Duodenal mucosa (tissue), 2 donors: ENCODE measurements around the gene GTF2A2.

Experiments used
- H3K27ac ChIP-seq: one replicate; pipeline ENCODE4 v1.7.0; 2013; ENCODE audit warnings: low read depth, low read length
- H3K27me3 ChIP-seq, 2 donors: one replicate each; pipeline ENCODE4 v1.7.0; 2013; ENCODE audit warnings: low read length in 2 of 2, control low read depth in 1 of 2; ENCODE audit not compliant: insufficient read depth in 2 of 2, control insufficient read depth in 1 of 2
- H3K36me3 ChIP-seq, 2 donors: one replicate each; pipeline ENCODE4 v1.7.0; 2013; ENCODE audit warnings: low read length in 2 of 2, control low read depth in 1 of 2; ENCODE audit not compliant: insufficient read depth in 2 of 2, control insufficient read depth in 1 of 2
- H3K4me1 ChIP-seq, 2 donors: one replicate each; pipeline ENCODE4 v1.7.0; 2013; ENCODE audit warnings: low read length in 2 of 2, control low read depth in 1 of 2; ENCODE audit not compliant: insufficient read depth in 2 of 2, control insufficient read depth in 1 of 2
- H3K4me3 ChIP-seq, 2 donors: one replicate each; pipeline ENCODE4 v1.7.0; 2013; ENCODE audit warnings: low read length in 2 of 2, low read depth in 1 of 2
- H3K9ac ChIP-seq, 2 donors: one replicate each; pipeline ENCODE4 v1.7.0; 2013; ENCODE audit warnings: low read length in 2 of 2, low read depth in 1 of 2
- H3K9me3 ChIP-seq, 2 donors: one replicate each; pipeline ENCODE4 v1.7.0; 2013; ENCODE audit warnings: low read length in 2 of 2, control low read depth in 1 of 2; ENCODE audit not compliant: control insufficient read depth in 1 of 2

Gene GTF2A2

DNA sequence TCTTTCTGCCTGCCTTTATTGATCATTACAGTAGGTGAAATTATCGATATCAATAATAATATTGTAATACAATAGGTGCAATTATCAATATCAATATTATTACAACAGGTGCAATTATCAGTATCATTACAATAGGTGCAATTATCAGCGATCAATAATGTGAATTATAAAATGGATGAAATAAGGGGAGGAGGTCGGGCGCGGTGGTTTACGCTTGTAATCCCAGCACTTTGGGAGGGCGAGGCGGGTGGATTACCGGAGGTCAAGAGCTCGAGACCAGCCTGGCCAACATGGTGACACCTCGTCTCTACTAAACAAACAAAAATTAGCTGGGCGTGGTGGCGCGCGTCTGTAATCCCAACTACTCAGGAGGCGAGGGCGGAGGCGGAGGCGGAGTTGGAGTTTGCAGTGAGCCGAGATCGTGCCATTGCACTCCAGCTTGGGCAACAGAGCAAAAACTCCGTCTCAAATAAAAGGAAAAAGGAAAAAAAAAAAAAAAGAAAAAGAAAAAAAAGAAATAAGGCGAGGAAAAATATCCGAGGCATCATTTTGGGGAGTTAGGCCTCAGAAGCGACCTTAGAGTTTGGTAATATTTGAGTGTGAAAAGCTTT lies 32.4 kb upstream of the GTF2A2 start:
- no peaks in the 10 kb centered on the region for H3K27me3 ChIP-seq
- peak overlapping the region; percentile 95 to 96 for H3K4me3 ChIP-seq
- H3K9me3 ChIP-seq, result no peaks in the 10 kb centered on the region
- H3K36me3 ChIP-seq, result no peaks in the 10 kb centered on the region
- peaks cover 36 to 37% of the 10 kb centered on the region in 2 donors for H3K4me1 ChIP-seq
- H3K9ac ChIP-seq, result peak overlapping the region; percentile 28 to 99
- peak overlapping the region; percentile 84 for H3K27ac ChIP-seq

DNA sequence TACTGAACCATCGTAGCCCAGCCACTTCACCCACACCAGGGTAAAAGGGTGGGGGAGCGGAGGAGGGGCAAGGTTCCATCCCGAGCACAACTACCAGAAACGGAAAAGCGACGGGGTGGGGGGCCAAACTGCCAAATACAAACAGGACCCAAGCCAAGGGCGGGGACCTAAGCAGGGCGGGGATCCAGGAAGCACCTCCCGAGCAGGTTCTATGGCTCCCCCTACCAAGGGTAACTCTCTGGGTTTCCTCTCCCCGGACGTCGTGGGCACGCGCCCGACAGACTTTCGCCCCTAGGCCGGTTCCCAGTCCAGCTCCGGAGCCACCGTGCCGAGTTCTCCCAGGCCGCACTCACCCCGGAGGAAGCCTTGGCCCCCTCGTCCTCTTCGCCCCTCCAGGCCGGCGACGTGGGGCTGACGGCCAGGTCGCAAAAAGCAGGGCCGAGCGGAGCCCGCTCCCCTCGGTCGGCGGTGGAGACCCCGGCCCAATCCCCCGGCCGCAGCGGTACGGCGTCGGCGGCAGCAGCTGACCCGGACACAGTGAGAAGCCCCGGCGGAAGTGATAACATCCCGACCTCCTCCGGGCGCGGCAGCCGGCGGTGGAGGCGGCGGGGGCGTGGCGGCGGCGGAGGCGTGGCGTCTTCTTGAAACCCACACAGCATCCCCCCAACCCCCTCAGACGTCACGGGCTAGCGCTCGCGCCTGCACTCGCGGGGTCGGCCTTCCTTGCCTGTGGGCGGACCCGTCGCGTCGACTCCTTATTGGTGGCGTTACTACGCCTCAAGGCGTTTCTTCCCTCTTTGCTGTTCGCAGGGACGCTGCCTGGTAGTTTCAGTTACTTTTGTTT lies 31.7 kb upstream of the GTF2A2 start, which contains the start of gene BNIP2:
Gene BNIP2, minus strand, starts transcription at position 539 of the 844 bp plus-strand sequence. CDS start 6,863 bp downstream, outside the sequence.
- peak within 1 kb of the TSS; percentile 95 to 96 for H3K4me3 ChIP-seq
- peak within 1 kb of the TSS; percentile 95 to 99 for H3K9ac ChIP-seq
- H3K27ac ChIP-seq, result peak within 1 kb of the TSS; percentile 100
- no peaks in the 10 kb centered on the region for H3K9me3 ChIP-seq
- H3K4me1 ChIP-seq, result peaks cover 37 to 40% of the 10 kb centered on the region in 2 donors
- no peaks in the 10 kb centered on the region for H3K27me3 ChIP-seq
- no peaks in the 10 kb centered on the region for H3K36me3 ChIP-seq

DNA sequence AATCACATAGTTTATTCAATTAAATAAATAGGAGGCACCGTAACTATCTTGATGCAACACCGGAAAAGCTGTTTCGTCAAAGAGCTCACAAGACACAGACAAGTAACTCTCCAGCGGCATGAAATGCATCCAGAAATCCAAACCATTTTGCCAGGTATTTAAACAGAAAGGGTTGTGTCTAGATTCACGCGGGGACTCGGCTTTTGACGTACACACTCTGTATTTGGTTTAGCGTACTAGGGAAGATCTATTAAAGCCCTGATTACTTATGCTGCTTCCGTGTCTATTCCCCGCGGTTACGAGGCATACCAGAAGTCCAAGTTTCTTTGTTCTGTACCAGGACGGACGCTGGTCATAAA lies 31.1 kb upstream of the GTF2A2 start:
- no peaks in the 10 kb centered on the region for H3K27me3 ChIP-seq
- peak overlapping the region; percentile 95 to 96 for H3K4me3 ChIP-seq
- peaks cover 37 to 40% of the 10 kb centered on the region in 2 donors for H3K4me1 ChIP-seq
- H3K9ac ChIP-seq, result peak overlapping the region; percentile 95 to 99
- peak overlapping the region; percentile 100 for H3K27ac ChIP-seq
- no peaks in the 10 kb centered on the region for H3K36me3 ChIP-seq
- no peaks in the 10 kb centered on the region for H3K9me3 ChIP-seq

DNA sequence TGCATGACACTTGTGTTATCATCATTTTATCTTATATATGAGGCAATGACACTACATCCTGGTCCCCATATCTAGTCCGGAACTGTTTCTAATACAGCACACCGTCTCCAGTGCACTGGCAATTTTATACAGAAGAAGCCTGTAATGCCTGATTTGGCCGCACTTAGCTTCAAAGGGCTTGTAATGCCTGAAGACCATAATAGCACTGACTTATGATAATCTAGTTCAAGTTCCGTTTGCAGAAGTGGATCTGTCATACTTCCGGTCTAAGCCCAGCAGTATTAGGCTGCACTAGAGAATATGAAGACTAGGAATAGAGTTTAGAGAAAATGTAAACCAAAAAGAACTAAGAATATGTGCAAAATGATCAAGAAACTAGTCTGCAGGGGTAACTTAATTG lies 30.5 kb upstream of the GTF2A2 start:
- Histone ChIP-seq H3K27me3 (no peaks in the 10 kb centered on the region), H3K27ac (peak overlapping the region; percentile 100), H3K36me3 (no peaks in the 10 kb centered on the region), H3K9me3 (no peaks in the 10 kb centered on the region), H3K4me3 (peak overlapping the region; percentile 95 to 96), H3K4me1 (peaks cover 37 to 40% of the 10 kb centered on the region in 2 donors), H3K9ac (peak overlapping the region; percentile 95 to 99)

DNA sequence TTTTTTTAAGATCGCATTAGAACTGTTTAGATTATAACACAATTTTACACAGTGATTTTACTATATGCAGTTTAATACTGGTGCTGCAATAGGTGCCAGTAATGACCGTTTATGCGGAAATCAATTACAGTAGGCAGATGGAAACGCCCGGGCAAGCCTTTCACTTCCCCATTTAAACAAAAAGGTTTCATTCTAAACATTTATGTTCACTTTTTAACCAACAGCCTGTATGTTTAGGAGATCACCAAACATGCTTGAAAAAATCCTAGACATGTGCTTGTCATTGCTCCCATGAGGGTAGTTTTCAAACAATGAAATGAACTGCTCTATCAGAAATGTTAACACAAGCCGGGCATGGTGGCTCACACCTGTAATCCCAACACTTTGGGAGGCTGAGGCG lies 29.1 kb upstream of the GTF2A2 start:
- Histone ChIP-seq H3K36me3 (peaks cover 0 to 9% of the 10 kb centered on the region in 2 donors), H3K9ac (no peak overlapping the region), H3K27me3 (no peaks in the 10 kb centered on the region), H3K4me3 (peak overlapping the region in 1 of 2 donors; percentile 36), H3K4me1 (peaks cover 37 to 40% of the 10 kb centered on the region in 2 donors), H3K27ac (no peak overlapping the region), H3K9me3 (no peaks in the 10 kb centered on the region)

DNA sequence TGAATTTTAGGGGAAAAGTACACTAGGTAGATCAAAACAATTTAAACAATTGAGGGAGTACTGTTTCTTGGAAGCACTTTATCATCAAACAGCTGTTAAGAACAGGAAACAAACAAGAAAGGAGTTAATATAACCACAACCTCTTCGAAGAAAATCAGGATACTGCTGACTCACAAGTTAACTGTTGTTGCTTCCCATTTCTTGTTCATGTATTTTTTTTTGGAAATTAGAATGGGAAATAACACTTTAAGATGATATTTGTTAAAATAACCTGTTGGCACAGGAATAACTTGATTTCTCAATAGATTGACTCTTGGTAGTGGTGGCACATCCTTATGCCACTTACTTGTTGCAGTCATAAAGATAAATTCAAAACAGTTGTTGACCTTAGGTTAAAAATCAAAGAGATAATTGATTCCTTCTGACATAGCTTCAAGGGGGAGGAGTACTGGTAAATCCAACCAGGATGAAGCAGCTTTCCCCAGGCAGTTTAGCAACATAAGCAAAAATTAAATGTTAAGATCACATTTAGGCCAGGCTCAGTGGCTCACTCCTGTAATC lies 28.5 kb upstream of the GTF2A2 start:
- Histone ChIP-seq H3K36me3 (peaks cover 5 to 15% of the 10 kb centered on the region in 2 donors), H3K27ac (peak overlapping the region; percentile 11), H3K4me3 (peak overlapping the region in 1 of 2 donors; percentile 36), H3K4me1 (peaks cover 35 to 37% of the 10 kb centered on the region in 2 donors), H3K9me3 (no peaks in the 10 kb centered on the region), H3K27me3 (no peaks in the 10 kb centered on the region), H3K9ac (no peak overlapping the region)

DNA sequence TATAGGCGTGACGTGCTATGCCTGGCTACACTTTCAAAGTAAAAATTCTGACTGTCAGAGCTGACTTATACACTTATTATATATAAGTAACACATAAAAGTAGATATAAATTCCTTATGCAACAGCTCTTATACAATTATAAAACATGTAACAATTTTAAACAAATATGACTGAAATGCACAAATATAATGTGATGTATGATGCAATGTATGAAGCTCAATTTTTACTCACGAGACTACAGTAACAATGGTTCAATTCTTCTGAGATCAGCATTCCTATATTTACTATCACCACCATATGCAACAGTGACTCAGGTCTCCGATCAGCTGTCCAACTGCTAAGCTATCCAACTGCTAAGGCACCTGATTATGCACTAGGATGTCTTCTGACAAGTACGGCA lies 23.6 kb upstream of the GTF2A2 start:
- Histone ChIP-seq H3K36me3 (peaks cover 31 to 62% of the 10 kb centered on the region in 2 donors), H3K27ac (no peak overlapping the region), H3K9ac (no peak overlapping the region), H3K27me3 (no peaks in the 10 kb centered on the region), H3K4me3 (no peak overlapping the region), H3K4me1 (peaks cover 9 to 16% of the 10 kb centered on the region in 2 donors), H3K9me3 (no peaks in the 10 kb centered on the region)

DNA sequence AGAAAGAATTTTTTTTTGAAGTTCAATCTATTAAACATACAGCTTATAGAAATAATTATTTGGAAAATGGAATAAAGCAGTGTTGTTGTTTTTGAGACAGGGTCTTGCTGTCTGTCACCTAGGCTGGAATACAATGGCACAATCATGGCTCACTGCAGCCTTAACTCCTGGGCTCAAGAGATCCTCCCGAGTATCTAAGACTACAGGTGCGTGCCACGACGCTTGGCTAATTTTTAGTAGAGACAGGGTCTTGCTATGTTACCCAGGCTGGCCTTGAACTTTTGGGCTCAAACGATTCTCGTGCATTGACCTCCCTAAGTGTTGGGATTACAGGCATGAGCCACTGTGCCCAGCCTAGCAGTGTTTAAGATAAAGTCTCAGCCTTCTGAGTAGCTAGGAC lies 23.0 kb upstream of the GTF2A2 start:
- Histone ChIP-seq H3K4me3 (no peak overlapping the region), H3K9me3 (no peaks in the 10 kb centered on the region), H3K9ac (no peak overlapping the region), H3K27ac (no peak overlapping the region), H3K4me1 (peaks cover 4 to 11% of the 10 kb centered on the region in 2 donors), H3K27me3 (no peaks in the 10 kb centered on the region), H3K36me3 (peaks cover 35 to 67% of the 10 kb centered on the region in 2 donors)

DNA sequence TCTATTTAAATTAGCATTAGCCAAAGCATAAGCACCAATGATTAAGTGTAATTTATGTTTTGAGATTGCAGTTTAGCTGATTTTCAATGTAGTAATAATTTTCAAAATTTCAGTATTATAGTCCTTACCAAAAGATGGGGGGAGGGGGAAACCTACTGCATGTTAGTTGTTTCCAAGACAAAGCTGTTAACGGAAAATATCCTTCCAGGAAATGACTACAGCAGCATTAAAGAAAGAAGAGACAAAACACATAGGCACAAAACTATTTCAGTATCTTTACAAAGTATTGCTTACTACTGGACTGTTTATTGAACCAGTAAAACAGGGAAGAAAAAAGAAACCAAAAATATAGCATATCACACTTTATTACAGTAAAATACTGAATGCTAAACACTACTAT lies 21.3 kb upstream of the GTF2A2 start:
- H3K9ac ChIP-seq, result no peak overlapping the region
- no peaks in the 10 kb centered on the region for H3K9me3 ChIP-seq
- H3K4me1 ChIP-seq, result no peaks in the 10 kb centered on the region
- no peak overlapping the region for H3K27ac ChIP-seq
- H3K27me3 ChIP-seq, result no peaks in the 10 kb centered on the region
- peaks cover 39 to 82% of the 10 kb centered on the region in 2 donors for H3K36me3 ChIP-seq
- H3K4me3 ChIP-seq, result no peak overlapping the region

DNA sequence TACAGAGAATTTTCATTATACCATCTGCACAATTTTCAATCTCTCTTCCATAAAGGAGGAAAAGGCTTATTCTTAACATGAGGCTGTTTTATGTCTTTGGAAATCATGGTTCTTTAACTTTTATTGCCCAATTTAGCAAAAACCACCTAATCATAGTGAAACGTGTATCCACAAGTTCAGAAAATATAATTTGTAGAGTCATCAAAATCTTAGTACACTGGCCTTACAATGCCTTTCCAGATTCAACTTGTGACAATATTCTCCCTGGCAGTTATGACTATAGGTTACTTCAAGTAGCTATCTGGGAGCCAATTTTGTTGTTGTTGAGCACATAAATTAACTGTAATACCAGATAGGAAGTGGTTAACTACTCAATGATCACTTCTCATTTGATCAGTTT lies 20.9 kb upstream of the GTF2A2 start:
- no peak overlapping the region for H3K4me3 ChIP-seq
- H3K36me3 ChIP-seq, result peaks cover 39 to 86% of the 10 kb centered on the region in 2 donors
- no peaks in the 10 kb centered on the region for H3K4me1 ChIP-seq
- no peaks in the 10 kb centered on the region for H3K27me3 ChIP-seq
- no peak overlapping the region for H3K9ac ChIP-seq
- no peaks in the 10 kb centered on the region for H3K9me3 ChIP-seq
- H3K27ac ChIP-seq, result no peak overlapping the region
